22Rv1 (cell line): ENCODE measurements around the gene DHRS4.
"Not testable (repeated sequence)": the region's sequence is repeated elsewhere in the genome, so short reads cannot be mapped to it uniquely, and the experiment has no call there.

Experiments used
- H3K27ac ChIP-seq: fragments of 450-650 bp; 2 replicates; pipeline ENCODE4 v1.5.1; 2017
- ZFX ChIP-seq: fragments of 450-650 bp; IDR thresholded peaks from 2 replicates; pipeline ENCODE4 v1.6.1; 2017; ENCODE audit warnings: antibody characterized with exemption, borderline replicate concordance
- TF ChIP-seq, protein P1 (sequence below): fragments of 450-650 bp; IDR thresholded peaks from 2 replicates; pipeline ENCODE4 v1.5.1; 2017; ENCODE audit warnings: mild to moderate bottlenecking

The DHRS4 gene

DNA sequence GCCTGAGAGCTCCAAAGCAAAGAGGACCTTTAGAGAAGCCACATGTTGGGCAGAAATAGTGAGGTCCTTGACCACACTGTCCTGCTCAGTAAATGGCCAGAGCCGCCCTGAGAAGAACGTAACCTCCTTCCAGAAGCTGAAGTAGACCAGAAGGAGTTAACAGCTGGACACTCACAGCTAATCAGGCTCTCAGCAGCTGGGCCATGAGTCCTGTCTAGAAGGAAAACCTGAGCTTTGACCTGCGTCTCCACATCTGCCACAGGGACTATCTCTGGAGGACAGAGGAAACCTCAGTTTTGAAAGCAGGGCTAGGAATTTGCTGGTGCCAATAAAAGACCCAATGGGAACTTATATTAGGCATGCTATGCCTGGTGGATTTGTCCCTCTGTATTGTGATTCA is 12.3 kb upstream of the DHRS4 start:
- H3K27ac ChIP-seq: no peak overlapping the region
- no peak for TF ChIP-seq ZFX
- TF ChIP-seq, protein P1, sequence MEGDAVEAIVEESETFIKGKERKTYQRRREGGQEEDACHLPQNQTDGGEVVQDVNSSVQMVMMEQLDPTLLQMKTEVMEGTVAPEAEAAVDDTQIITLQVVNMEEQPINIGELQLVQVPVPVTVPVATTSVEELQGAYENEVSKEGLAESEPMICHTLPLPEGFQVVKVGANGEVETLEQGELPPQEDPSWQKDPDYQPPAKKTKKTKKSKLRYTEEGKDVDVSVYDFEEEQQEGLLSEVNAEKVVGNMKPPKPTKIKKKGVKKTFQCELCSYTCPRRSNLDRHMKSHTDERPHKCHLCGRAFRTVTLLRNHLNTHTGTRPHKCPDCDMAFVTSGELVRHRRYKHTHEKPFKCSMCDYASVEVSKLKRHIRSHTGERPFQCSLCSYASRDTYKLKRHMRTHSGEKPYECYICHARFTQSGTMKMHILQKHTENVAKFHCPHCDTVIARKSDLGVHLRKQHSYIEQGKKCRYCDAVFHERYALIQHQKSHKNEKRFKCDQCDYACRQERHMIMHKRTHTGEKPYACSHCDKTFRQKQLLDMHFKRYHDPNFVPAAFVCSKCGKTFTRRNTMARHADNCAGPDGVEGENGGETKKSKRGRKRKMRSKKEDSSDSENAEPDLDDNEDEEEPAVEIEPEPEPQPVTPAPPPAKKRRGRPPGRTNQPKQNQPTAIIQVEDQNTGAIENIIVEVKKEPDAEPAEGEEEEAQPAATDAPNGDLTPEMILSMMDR: no peak

DNA sequence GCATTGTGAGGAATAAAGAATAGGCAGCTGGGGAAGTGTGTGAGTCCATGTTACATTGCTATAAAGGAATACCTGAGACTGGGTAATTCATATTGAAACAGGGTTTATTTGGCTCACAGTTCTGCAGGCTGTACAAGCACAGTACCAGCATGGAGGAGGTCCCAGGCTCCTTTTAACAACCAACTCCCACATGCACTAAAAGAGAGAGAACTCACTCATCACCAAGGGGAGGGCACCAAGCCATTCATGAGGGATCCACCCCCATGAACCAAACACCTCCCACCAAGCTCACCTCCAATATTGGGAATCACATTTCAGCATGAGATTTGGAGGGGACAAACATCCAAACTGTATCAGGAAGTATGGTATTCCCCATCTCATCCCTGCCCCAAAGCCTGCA is 11.9 kb upstream of the DHRS4 start:
- TF ChIP-seq, protein P1: no peak
- no peak for TF ChIP-seq ZFX
- H3K27ac ChIP-seq: no peak overlapping the region

DNA sequence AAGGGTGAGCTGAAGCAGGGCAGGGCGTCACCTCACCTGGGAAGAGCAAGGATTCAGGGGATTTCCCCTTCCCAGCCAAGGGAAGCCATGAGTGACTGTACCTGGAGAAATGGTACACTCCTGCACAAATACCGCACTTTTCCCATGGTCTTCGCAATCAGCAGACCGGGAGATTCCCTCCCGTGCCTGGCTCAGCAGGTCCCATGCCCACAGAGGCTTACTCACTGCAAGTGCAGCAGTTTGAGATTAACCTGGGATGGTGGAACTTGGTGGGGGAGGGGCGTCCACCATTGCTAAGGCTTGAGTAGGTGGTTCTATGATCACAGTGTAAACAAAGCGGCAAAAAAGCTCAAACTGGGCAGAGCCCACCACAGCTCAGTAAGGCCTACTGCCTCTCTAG is 11.0 kb upstream of the DHRS4 start:
- no peak for TF ChIP-seq ZFX
- TF ChIP-seq, protein P1: no peak
- H3K27ac ChIP-seq: no peak overlapping the region

DNA sequence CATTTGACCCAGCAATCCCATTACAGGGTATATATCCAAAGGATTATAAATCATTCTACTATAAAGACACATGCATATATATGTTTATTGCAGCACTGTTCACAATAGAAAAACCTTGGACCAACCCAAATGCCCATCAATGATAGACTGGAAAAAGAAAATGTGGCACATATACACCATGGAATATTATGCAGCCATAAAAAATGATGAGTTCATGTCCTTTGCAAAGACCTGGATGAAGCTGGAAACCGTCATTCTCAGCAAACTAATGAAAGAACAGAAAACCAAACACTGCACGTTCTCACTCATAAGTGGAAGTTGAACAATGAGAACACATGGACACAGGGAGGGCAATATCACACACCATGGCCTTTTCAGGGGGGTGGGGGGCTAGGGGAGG is 4.5 kb upstream of the DHRS4 start:
- H3K27ac ChIP-seq: not testable (repeated sequence)

DNA sequence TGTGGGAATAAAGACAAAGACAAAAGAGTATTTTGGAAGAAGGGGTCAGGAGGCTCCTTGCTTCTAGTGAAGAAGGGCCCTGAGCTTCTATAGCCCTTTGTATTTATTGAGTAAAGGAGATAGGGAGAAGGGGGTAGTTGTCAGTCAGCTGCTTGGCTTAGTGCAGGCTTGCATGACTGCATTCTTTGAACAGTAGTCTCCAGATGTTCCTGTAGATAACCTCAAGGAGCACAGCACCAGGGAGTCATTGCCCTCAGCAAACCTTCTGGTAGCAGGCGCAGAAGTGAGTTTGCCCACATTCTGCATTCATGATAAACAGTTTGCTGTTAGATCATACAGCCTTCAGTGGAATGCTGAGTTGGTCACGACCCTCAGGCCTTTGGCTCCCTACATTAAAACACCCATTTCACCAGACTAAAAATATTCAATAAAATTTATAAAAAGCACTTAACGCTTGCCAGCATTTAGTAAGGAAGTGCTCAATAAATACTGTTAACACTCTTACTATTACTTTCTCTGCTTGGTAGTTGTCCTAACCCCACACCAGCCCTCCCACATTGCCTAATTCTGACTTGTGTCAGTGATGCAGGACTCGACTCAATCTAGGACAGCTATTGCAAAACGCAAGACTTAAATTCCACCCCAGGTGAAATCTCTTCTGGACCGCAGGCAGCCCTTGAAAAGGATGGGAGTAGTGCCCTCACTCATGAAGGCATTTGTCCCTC is 3.0 kb upstream of the DHRS4 start:
- no peak for TF ChIP-seq ZFX
- TF ChIP-seq, protein P1: no peak
- no peak overlapping the region for H3K27ac ChIP-seq

DNA sequence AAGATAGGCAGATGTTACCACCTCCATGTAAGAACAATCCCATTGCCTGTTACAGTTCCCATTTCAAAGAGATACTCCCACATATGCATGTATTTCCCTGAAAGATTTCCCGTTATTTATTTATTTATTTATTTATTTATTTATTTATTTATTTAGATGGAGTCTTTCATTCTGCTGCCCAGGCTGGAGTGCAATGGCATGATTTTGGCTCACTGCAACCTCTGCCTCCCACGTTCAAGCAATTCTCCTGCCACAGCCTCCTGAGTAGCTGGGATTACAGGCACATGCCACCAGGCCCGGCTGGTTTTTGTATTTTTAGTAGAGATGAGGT is 2.5 kb upstream of the DHRS4 start:
- not testable (repeated sequence) for H3K27ac ChIP-seq

DNA sequence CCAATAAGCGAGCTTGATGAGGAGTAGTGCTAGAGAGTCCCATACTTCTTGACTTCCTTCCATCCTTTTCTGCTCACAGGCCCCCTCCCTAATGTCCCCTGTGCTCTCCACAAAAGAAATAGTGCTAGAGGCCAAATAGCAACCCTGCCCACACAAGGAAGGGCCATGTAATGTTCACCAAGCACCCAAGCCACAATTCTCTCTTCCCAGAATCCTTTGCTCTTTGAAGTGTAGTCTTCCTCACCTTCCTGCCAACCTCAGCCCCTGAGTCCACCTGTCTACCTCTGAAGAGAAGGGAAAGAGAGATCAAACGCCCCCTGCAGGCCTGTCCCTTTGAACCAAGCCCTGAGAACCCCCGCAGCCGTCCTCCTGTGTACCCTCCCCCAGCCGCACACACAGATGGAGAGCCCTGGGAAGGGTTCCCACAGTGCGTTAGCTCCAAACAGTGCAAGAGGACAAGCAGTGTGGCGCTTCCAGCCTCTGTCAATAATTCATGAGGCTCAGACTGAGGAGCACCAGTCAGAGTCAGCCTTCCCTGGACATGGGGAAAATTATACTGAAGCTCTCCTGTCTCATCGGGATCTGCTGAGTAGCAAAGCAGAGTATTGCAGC is 1.9 kb upstream of the DHRS4 start:
- TF ChIP-seq, protein P1: 0 out of 2 replicates have a peak, but pooled peaks have one; percentile 7
- TF ChIP-seq ZFX: no peak
- no peak overlapping the region for H3K27ac ChIP-seq

DNA sequence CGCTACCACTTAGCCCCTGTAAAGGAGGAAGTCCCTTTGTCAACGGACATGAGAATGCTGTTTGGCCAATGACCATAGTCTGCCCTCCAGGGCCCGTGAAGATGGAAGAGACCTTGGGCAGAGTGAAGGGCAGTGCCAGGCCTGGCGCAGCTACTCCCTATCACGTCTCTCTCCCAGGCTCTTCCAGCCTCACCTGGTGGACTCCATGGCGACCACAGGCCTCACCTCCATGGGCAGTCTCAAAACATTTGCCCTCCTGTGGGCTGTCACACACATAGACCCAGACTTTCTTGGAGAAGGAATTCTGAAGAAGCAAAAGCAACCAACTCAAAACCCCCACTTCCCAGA is 480 bp upstream of the DHRS4 start:
- peak overlapping the region; percentile 65; the same call in 1 of the 2 replicates for H3K27ac ChIP-seq

DNA sequence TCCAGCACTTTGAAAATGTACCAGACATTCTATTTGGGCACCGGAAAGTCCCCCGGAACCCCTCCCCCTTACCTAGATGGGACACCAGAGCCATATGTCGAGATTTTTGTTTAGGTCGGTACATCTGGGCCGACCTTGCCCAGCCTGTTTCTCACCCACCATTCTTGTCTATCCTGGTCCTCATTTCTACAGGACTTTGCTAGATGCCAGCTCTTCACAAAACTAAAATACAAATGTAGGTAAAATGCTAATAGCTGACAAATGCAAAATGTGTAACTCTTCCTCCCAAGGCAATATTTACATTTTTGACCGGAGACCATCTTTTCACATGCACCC is 677 bp downstream of the DHRS4 start:
- TF ChIP-seq, protein P1: peak; percentile 55

DNA sequence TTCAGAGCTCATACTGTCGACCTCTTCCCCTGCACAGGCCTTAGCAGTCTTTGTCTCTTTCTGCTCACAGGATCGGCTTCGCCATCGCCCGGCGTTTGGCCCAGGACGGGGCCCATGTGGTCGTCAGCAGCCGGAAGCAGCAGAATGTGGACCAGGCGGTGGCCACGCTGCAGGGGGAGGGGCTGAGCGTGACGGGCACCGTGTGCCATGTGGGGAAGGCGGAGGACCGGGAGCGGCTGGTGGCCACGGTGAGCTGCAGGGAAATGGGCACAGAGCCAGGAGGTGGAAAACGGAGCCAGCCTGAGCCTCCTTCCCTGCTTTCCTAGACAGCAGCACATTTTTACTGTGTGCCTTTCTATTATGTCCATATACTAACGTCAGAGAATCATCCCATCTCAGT is 1.4 kb downstream of the DHRS4 start:
- H3K27ac ChIP-seq: not testable (repeated sequence)

More for the DNA sequence above, 677 bp downstream of the DHRS4 start:
- H3K27ac ChIP-seq: peak overlapping the region; percentile 65

DNA sequence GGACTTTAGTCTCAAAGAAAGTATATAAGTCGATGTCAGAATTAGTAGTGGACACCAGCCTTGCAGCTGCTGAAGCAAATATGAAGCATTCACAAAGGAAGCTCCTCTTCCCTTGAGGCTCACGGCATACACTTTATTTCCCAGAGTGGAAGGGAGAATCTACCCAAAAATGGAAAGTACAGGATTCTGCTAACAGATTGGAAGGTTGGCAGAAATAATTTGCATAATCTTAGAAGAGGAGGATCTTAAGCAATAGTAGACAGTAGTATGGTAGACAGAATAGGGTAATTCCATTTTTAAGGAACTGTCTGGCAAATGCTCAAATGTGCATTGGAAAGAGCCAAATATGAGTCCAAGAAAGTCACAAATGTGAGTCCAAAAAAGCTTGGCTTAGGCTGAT is 2.2 kb downstream of the DHRS4 start:
- not testable (repeated sequence) for H3K27ac ChIP-seq

DNA sequence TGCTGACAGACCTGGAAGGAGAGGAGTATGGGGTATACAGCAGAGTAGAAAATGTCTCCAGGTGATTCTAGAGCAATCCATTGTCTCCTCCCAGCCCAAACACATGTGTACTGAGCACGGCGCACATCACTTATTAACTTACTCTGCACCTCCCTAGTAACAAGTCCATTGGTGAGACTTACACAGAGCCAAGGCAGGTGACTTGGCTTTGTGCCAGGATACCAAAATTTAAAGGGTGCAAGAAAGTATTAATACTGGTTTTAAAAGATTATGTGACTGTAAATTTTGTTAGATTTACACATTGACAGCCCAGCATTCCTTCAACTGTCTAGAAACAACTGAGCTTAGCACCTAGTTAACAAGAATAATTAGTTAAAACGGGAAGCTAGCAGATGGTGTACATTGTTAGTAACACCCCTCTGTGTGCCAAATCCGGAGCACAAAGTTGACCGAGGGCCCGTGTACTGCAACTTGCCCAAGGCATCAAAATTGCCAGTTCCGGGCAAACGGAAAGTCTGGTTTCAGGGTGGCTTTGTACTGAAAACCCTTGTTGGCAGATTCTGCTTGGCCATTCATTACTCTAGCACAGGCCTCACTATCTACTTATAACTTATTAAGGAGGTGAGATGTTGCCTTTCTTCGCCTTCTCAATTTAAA is 4.5 kb downstream of the DHRS4 start:
- H3K27ac ChIP-seq: not testable (repeated sequence)

DNA sequence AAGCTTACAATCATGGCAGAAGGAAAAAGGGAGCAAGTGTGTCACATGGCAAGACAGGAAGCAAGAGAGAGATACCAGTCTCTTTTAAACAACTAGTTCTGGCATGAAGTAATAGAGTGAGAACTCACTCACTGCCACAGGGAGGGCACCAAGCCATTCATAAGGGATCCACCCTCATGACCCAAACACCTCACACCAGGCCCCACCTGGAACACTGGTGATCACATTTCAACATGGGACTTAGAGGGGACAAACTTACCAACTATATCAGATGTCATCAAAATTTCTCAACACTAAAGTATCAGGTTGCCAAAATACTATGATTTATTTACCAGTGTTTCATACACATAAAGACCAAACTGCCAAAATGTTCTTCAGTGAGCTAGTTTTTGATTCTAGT is 7.3 kb downstream of the DHRS4 start:
- not testable (repeated sequence) for H3K27ac ChIP-seq
